Endodermal cell (in vitro differentiated cells): ENCODE measurements around the gene ZNF718. TPM values are rescaled to one million over a fixed set of nuclear protein-coding genes. Genes with fewer than 3 reads are reported as not detected.
"Not testable (repeated sequence)": the region's sequence is repeated elsewhere in the genome, so short reads cannot be mapped to it uniquely, and the experiment has no call there.

Experiments used
- DNase-seq: peaks from one replicate; pipeline ENCODE4 v3.0.0-alpha.2; 2017
- H3K27ac ChIP-seq: 2 replicates; pipeline ENCODE4 v1.5.1; 2013; ENCODE audit warnings: mild to moderate bottlenecking, low read depth, low read length, moderate library complexity
- H3K27me3 ChIP-seq: 2 replicates; pipeline ENCODE4 v1.6.1; 2013; ENCODE audit warnings: mild to moderate bottlenecking, low read length, moderate library complexity; ENCODE audit not compliant: insufficient read depth, control insufficient read depth, poor library complexity, severe bottlenecking
- H3K36me3 ChIP-seq: 2 replicates; pipeline ENCODE4 v1.7.0; 2013; ENCODE audit warnings: mild to moderate bottlenecking, low read length, moderate library complexity; ENCODE audit not compliant: control insufficient read depth, insufficient read depth
- H3K4me1 ChIP-seq: one replicate; pipeline ENCODE4 v1.7.0; 2013; ENCODE audit warnings: low read length; ENCODE audit not compliant: control insufficient read depth, insufficient read depth
- H3K4me3 ChIP-seq: 2 replicates; pipeline ENCODE4 v1.5.1; 2013; ENCODE audit warnings: mild to moderate bottlenecking, low read length, moderate library complexity
- H3K9ac ChIP-seq: 2 replicates; pipeline ENCODE4 v1.6.1; 2013; ENCODE audit warnings: mild to moderate bottlenecking, low read length, moderate library complexity; ENCODE audit not compliant: poor library complexity, severe bottlenecking; ENCODE audit errors: extremely low read depth
- H3K9me3 ChIP-seq: 2 replicates; pipeline ENCODE4 v1.6.1; 2013; ENCODE audit warnings: mild to moderate bottlenecking, low read length, moderate library complexity; ENCODE audit not compliant: control insufficient read depth
- H3K27ac Mint-ChIP-seq: 2 replicates; pipeline ENCODE4 v1.8.0; 2020; ENCODE audit warnings: mixed read lengths
- H3K27me3 Mint-ChIP-seq: 2 replicates; pipeline ENCODE4 v1.8.0; 2021; ENCODE audit warnings: mild to moderate bottlenecking, mixed read lengths; ENCODE audit not compliant: insufficient read depth
- H3K36me3 Mint-ChIP-seq: 2 replicates; pipeline ENCODE4 v1.8.0; 2020; ENCODE audit warnings: low read depth, mixed read lengths
- H3K4me1 Mint-ChIP-seq: 2 replicates; pipeline ENCODE4 v1.8.0; 2020; ENCODE audit warnings: mixed read lengths
- H3K4me3 Mint-ChIP-seq: 2 replicates; pipeline ENCODE4 v1.8.0; 2020; ENCODE audit warnings: mild to moderate bottlenecking, moderate library complexity, mixed read lengths
- H3K9me3 Mint-ChIP-seq: 2 replicates; pipeline ENCODE4 v1.8.0; 2020; ENCODE audit warnings: mild to moderate bottlenecking, mixed read lengths
- CTCF ChIP-seq: fragments of 200-600 bp; sonication (generic); conservative IDR thresholded peaks from 2 replicates; pipeline ENCODE4 v1.5.0; 2021; ENCODE audit warnings: antibody characterized with exemption, mild to moderate bottlenecking
- WGBS, 2 experiments: methylation state at CpG; one replicate each; pipeline versions ENCODE4 v1.1.5 to v1.1.7; 2013; ENCODE audit warnings: missing lambda C conversion rate in 2 of 2, mixed read lengths in 1 of 2; ENCODE audit not compliant: insufficient coverage in 1 of 2, insufficient read length in 1 of 2; 5-methylcytosine and 5-hydroxymethylcytosine counted together
- total RNA-seq, 2 donors: library from RNA; stranded (reverse); fragmentation: NEBNext Ultra II Directional in 1 of 2; extraction: Animal tissue kit (Norgen Biotek cat#: 25700) in 1 of 2; gene quantifications; 2 replicates in 1 of 2; 3 replicates in 1 of 2; pipeline ENCODE4 v1.2.1, GENCODE V29; 2021

The ZNF718 gene
- total RNA-seq, 2 donors from 2014 or later = 15.8 to 23.7 TPM

GRCh38 chr4:175986-176385, 51.7 kb downstream of the ZNF718 start:
- H3K36me3 Mint-ChIP-seq = peaks cover 46% of the 10 kb centered on the region
- H3K4me1 Mint-ChIP-seq = no peaks in the 10 kb centered on the region
- Histone ChIP-seq H3K27ac (no peak overlapping the region), H3K9me3 (peaks cover 98% of the 10 kb centered on the region), H3K4me1 (no peaks in the 10 kb centered on the region), H3K4me3 (no peak overlapping the region), H3K27me3 (no peaks in the 10 kb centered on the region), H3K9ac (no peak overlapping the region), H3K36me3 (peaks cover 5% of the 10 kb centered on the region)
- no peak for DNase-seq
- H3K27ac Mint-ChIP-seq = no peak overlapping the region
- H3K9me3 Mint-ChIP-seq = peaks cover 93% of the 10 kb centered on the region
- no peak for TF ChIP-seq CTCF
- no peaks in the 10 kb centered on the region for H3K27me3 Mint-ChIP-seq
- no peak overlapping the region for H3K4me3 Mint-ChIP-seq

GRCh38 chr4:176995-177394, 52.7 kb downstream of the ZNF718 start:
- no peak overlapping the region for H3K4me3 Mint-ChIP-seq
- Histone ChIP-seq H3K4me1 (no peaks in the 10 kb centered on the region), H3K27ac (no peak overlapping the region), H3K9ac (no peak overlapping the region), H3K27me3 (no peaks in the 10 kb centered on the region), H3K36me3 (peaks cover 5% of the 10 kb centered on the region), H3K9me3 (peaks cover 96% of the 10 kb centered on the region), H3K4me3 (peak overlapping the region; percentile 38)
- peaks cover 36% of the 10 kb centered on the region for H3K36me3 Mint-ChIP-seq
- no peak for TF ChIP-seq CTCF
- H3K27ac Mint-ChIP-seq = no peak overlapping the region
- H3K27me3 Mint-ChIP-seq = no peaks in the 10 kb centered on the region
- DNase-seq = no peak
- peaks cover 88% of the 10 kb centered on the region for H3K9me3 Mint-ChIP-seq
- 93 to 100% methylated on average over 1 of the region's 1 CpG for WGBS, 2 experiments
- no peaks in the 10 kb centered on the region for H3K4me1 Mint-ChIP-seq

- H3K36me3 Mint-ChIP-seq = peaks cover 25% of the 10 kb centered on the region
Measured at GRCh38 chr4:182225-182624, 57.9 kb downstream of the ZNF718 start.

GRCh38 chr4:188091-188490, 63.8 kb downstream of the ZNF718 start:
- Mint-ChIP-seq H3K27me3 (peaks cover 2% of the 10 kb centered on the region), H3K27ac (no peak overlapping the region), H3K36me3 (peaks cover 15% of the 10 kb centered on the region), H3K4me3 (no peak overlapping the region), H3K4me1 (no peaks in the 10 kb centered on the region), H3K9me3 (peaks cover 88% of the 10 kb centered on the region)
- TF ChIP-seq CTCF = no peak
- Histone ChIP-seq H3K9me3 (peaks cover 84% of the 10 kb centered on the region), H3K4me1 (no peaks in the 10 kb centered on the region), H3K4me3 (peak overlapping the region; percentile 53), H3K27me3 (no peaks in the 10 kb centered on the region), H3K9ac (no peak overlapping the region), H3K27ac (no peak overlapping the region), H3K36me3 (no peaks in the 10 kb centered on the region)
- 71 to 72% methylated on average over 3 of the region's 3 CpGs for WGBS, 2 experiments
- DNase-seq = no peak

More at GRCh38 chr4:182225-182624, 57.9 kb downstream of the ZNF718 start:
- peaks cover 94% of the 10 kb centered on the region for H3K9me3 ChIP-seq
- H3K27ac Mint-ChIP-seq, H3K4me1 ChIP-seq, H3K9ac ChIP-seq, H3K4me3 Mint-ChIP-seq, H3K4me1 Mint-ChIP-seq, H3K27ac ChIP-seq, H3K36me3 ChIP-seq, DNase-seq, H3K27me3 ChIP-seq, H3K4me3 ChIP-seq, H3K27me3 Mint-ChIP-seq: not testable (repeated sequence)
- 93 to 97% methylated on average over 3 of the region's 3 CpGs for WGBS, 2 experiments
- peaks cover 88% of the 10 kb centered on the region for H3K9me3 Mint-ChIP-seq

- H3K4me3 Mint-ChIP-seq, H3K36me3 ChIP-seq, H3K27me3 Mint-ChIP-seq, H3K27ac Mint-ChIP-seq, H3K4me1 ChIP-seq, DNase-seq, H3K4me3 ChIP-seq, H3K27me3 ChIP-seq, H3K4me1 Mint-ChIP-seq, H3K27ac ChIP-seq, H3K9ac ChIP-seq: not testable (repeated sequence)
- WGBS, 2 experiments = 60 to 75% methylated on average over 1 to 3 of the region's 3 CpGs
- Mint-ChIP-seq H3K9me3 (peaks cover 90% of the 10 kb centered on the region), H3K36me3 (peaks cover 19% of the 10 kb centered on the region)
- peaks cover 31% of the 10 kb centered on the region for H3K9me3 ChIP-seq
Measured at GRCh38 chr4:195159-195558, 70.9 kb downstream of the ZNF718 start.
